Mesenchymal stem cell (in vitro differentiated cells and primary cell): Measurements from ENCODE around the gene RCAN3.

ENCODE experiments used
- DNase-seq: peaks from one replicate; pipeline ENCODE4 v3.0.0-alpha.2; 2013
- H2AFZ ChIP-seq: one replicate; pipeline ENCODE4 v1.6.1; 2013; ENCODE audit warnings: low read depth, mild to moderate bottlenecking, control low read depth, inconsistent platforms, low read length, moderate library complexity
- H2AK5ac ChIP-seq: 2 replicates; pipeline ENCODE4 v1.6.1; 2013; ENCODE audit warnings: low read length, moderate library complexity, mild to moderate bottlenecking, inconsistent platforms; ENCODE audit not compliant: severe bottlenecking
- H2BK120ac ChIP-seq: one replicate; pipeline ENCODE4 v1.6.1; 2013; ENCODE audit warnings: low read depth, mild to moderate bottlenecking, inconsistent platforms, low read length, moderate library complexity
- H2BK12ac ChIP-seq, 2 experiments: one replicate each; pipeline ENCODE4 v1.6.1; 2013; ENCODE audit warnings: inconsistent platforms in 2 of 2, low read length in 2 of 2, mild to moderate bottlenecking in 2 of 2, moderate library complexity in 2 of 2, control low read depth in 1 of 2
- H2BK15ac ChIP-seq: one replicate; pipeline ENCODE4 v1.6.1; 2013; ENCODE audit warnings: mild to moderate bottlenecking, low read depth, inconsistent platforms; ENCODE audit not compliant: poor library complexity, severe bottlenecking
- H2BK5ac ChIP-seq: 2 replicates; pipeline ENCODE4 v1.6.1; 2013; ENCODE audit warnings: low read depth, mild to moderate bottlenecking, low read length, control low read depth, inconsistent platforms; ENCODE audit not compliant: poor library complexity, severe bottlenecking
- H3K14ac ChIP-seq, 2 experiments: one replicate each; pipeline ENCODE4 v1.6.1; 2013; ENCODE audit warnings: inconsistent platforms in 2 of 2, low read length in 2 of 2, control low read depth in 1 of 2, mild to moderate bottlenecking in 1 of 2, moderate library complexity in 1 of 2
- H3K18ac ChIP-seq, 2 experiments: one replicate each; pipeline ENCODE4 v1.6.1; 2013; ENCODE audit warnings: inconsistent platforms in 2 of 2, low read length in 2 of 2, control low read depth in 1 of 2, low read depth in 1 of 2, mild to moderate bottlenecking in 1 of 2
- H3K23ac ChIP-seq, 2 experiments: one replicate each; pipeline ENCODE4 v1.6.1; 2013; ENCODE audit warnings: inconsistent platforms in 2 of 2, low read length in 2 of 2, mild to moderate bottlenecking in 2 of 2, moderate library complexity in 2 of 2, control low read depth in 1 of 2
- H3K27ac ChIP-seq: 2 replicates; pipeline ENCODE4 v1.5.1; 2013; ENCODE audit warnings: mild to moderate bottlenecking, moderate library complexity, low read length, control low read depth, inconsistent platforms; ENCODE audit not compliant: poor library complexity, severe bottlenecking
- H3K27me3 ChIP-seq, 2 experiments: 2 replicates each; pipeline versions ENCODE4 v1.6.1 to v1.7.0; 2013; ENCODE audit warnings: low read length in 2 of 2, mild to moderate bottlenecking in 2 of 2, moderate library complexity in 2 of 2, control low read depth in 1 of 2, inconsistent platforms in 1 of 2; ENCODE audit not compliant: control insufficient read depth in 1 of 2, insufficient read depth in 1 of 2
- H3K36me3 ChIP-seq, 2 experiments: 2 replicates each; pipeline versions ENCODE4 v1.6.1 to v1.7.0; 2013; ENCODE audit warnings: low read length in 2 of 2, control low read depth in 1 of 2, inconsistent platforms in 1 of 2, low read depth in 1 of 2, mild to moderate bottlenecking in 1 of 2; ENCODE audit not compliant: insufficient read depth in 2 of 2, control insufficient read depth in 1 of 2
- H3K4ac ChIP-seq, 2 experiments: one replicate each; pipeline ENCODE4 v1.6.1; 2013; ENCODE audit warnings: inconsistent platforms in 2 of 2, low read length in 2 of 2, mild to moderate bottlenecking in 2 of 2, moderate library complexity in 2 of 2, control low read depth in 1 of 2, low read depth in 1 of 2
- H3K4me1 ChIP-seq: 2 replicates; pipeline ENCODE4 v1.6.1; 2013; ENCODE audit warnings: low read depth, low read length, control low read depth; ENCODE audit not compliant: control insufficient read depth, insufficient read depth
- H3K4me2 ChIP-seq: 2 replicates; pipeline ENCODE4 v1.6.1; 2013; ENCODE audit warnings: low read length, mild to moderate bottlenecking, inconsistent platforms; ENCODE audit not compliant: poor library complexity, severe bottlenecking
- H3K4me3 ChIP-seq, 2 experiments: 2 replicates each; pipeline versions ENCODE4 v1.5.1 to v1.7.0; 2013; ENCODE audit warnings: low read length in 2 of 2, mild to moderate bottlenecking in 2 of 2, control low read depth in 1 of 2, low read depth in 1 of 2; ENCODE audit not compliant: insufficient read depth in 1 of 2
- H3K79me1 ChIP-seq: replicated peaks from 2 replicates; pipeline ENCODE4 v1.6.1; 2013; ENCODE audit warnings: mild to moderate bottlenecking, control low read depth, low read length, inconsistent platforms; ENCODE audit not compliant: poor library complexity, severe bottlenecking
- H3K9ac ChIP-seq: 2 replicates; pipeline ENCODE4 v1.7.0; 2013; ENCODE audit warnings: mild to moderate bottlenecking, low read length, moderate library complexity
- H3K9me3 ChIP-seq: 2 replicates; pipeline ENCODE4 v1.7.0; 2013; ENCODE audit warnings: mild to moderate bottlenecking, low read length; ENCODE audit not compliant: control insufficient read depth
- H4K8ac ChIP-seq: one replicate; pipeline ENCODE4 v1.6.1; 2013; ENCODE audit warnings: inconsistent platforms, mild to moderate bottlenecking, low read length, moderate library complexity
- H4K91ac ChIP-seq: one replicate; pipeline ENCODE4 v1.6.1; 2013; ENCODE audit warnings: mild to moderate bottlenecking, low read length, inconsistent platforms
- WGBS: methylation state at CpG from one replicate; pipeline ENCODE4 v1.1.7; 2013; ENCODE audit warnings: mixed read lengths; 5-methylcytosine and 5-hydroxymethylcytosine counted together

The RCAN3 gene

GRCh38 chr1:24586119-24586518 is 83.5 kb downstream of the RCAN3 start:
- no peak overlapping the region for H4K91ac ChIP-seq
- no peak overlapping the region for H3K23ac ChIP-seq
- no peak overlapping the region for H3K4me2 ChIP-seq
- no peak overlapping the region for H3K4me3 ChIP-seq
- H3K4me1 ChIP-seq: no peaks in the 10 kb centered on the region
- no peaks in the 10 kb centered on the region for H3K79me1 ChIP-seq
- H3K27me3 ChIP-seq: peaks cover 30 to 61% of the 10 kb centered on the region in 2 experiments
- H3K4ac ChIP-seq: no peak overlapping the region
- no peak overlapping the region for H2AK5ac ChIP-seq
- no peak overlapping the region for H3K9ac ChIP-seq
- H3K27ac ChIP-seq: no peak overlapping the region
- H3K9me3 ChIP-seq: no peaks in the 10 kb centered on the region
- DNase-seq: no peak
- no peak overlapping the region for H2BK12ac ChIP-seq
- no peak overlapping the region for H2BK15ac ChIP-seq
- H2BK120ac ChIP-seq: no peak overlapping the region
- H2AFZ ChIP-seq: no peak overlapping the region
- H3K14ac ChIP-seq: no peak overlapping the region
- no peaks in the 10 kb centered on the region for H3K36me3 ChIP-seq
- no peak overlapping the region for H4K8ac ChIP-seq
- WGBS: 94% methylated on average over 10 of the region's 10 CpGs
- H3K18ac ChIP-seq: no peak overlapping the region
- H2BK5ac ChIP-seq: no peak overlapping the region

GRCh38 chr1:24586970-24587820 is 84.6 kb downstream of the RCAN3 start:
- Histone ChIP-seq H2BK5ac (no peak overlapping the region), H3K9ac (no peak overlapping the region), H2BK120ac (no peak overlapping the region), H2AK5ac (no peak overlapping the region), H3K4me1 (no peaks in the 10 kb centered on the region), H4K8ac (no peak overlapping the region), H2BK12ac (no peak overlapping the region), H3K27ac (no peak overlapping the region), H3K4ac (no peak overlapping the region), H3K4me2 (no peak overlapping the region), H3K4me3 (no peak overlapping the region), H4K91ac (no peak overlapping the region), H3K14ac (no peak overlapping the region), H3K79me1 (no peaks in the 10 kb centered on the region), H2AFZ (no peak overlapping the region), H3K9me3 (no peaks in the 10 kb centered on the region), H3K23ac (no peak overlapping the region), H3K27me3 (peaks cover 33 to 72% of the 10 kb centered on the region in 2 experiments), H3K36me3 (no peaks in the 10 kb centered on the region), H2BK15ac (no peak overlapping the region), H3K18ac (no peak overlapping the region)
- DNase-seq: peak; percentile 66
- WGBS: 24% methylated on average over 6 of the region's 9 CpGs

GRCh38 chr1:24588573-24588972 is 85.9 kb downstream of the RCAN3 start:
- Histone ChIP-seq H2BK5ac (no peak overlapping the region), H2BK12ac (no peak overlapping the region), H3K9ac (no peak overlapping the region), H3K14ac (no peak overlapping the region), H3K36me3 (no peaks in the 10 kb centered on the region), H2BK15ac (no peak overlapping the region), H3K27ac (no peak overlapping the region), H3K4me2 (no peak overlapping the region), H2AFZ (no peak overlapping the region), H3K9me3 (no peaks in the 10 kb centered on the region), H3K4ac (no peak overlapping the region), H3K4me1 (no peaks in the 10 kb centered on the region), H4K91ac (no peak overlapping the region), H3K79me1 (no peaks in the 10 kb centered on the region), H3K27me3 (peaks cover 33 to 67% of the 10 kb centered on the region in 2 experiments), H2BK120ac (no peak overlapping the region), H3K18ac (no peak overlapping the region), H2AK5ac (no peak overlapping the region), H4K8ac (no peak overlapping the region), H3K4me3 (no peak overlapping the region), H3K23ac (no peak overlapping the region)
- no peak for DNase-seq
- WGBS: 76% methylated on average over 2 of the region's 5 CpGs

GRCh38 chr1:24589200-24589599 is 86.6 kb downstream of the RCAN3 start:
- Histone ChIP-seq H2AK5ac (no peak overlapping the region), H3K79me1 (no peaks in the 10 kb centered on the region), H3K9me3 (no peaks in the 10 kb centered on the region), H3K4me2 (no peak overlapping the region), H4K91ac (no peak overlapping the region), H3K27me3 (peaks cover 28 to 61% of the 10 kb centered on the region in 2 experiments), H2BK5ac (no peak overlapping the region), H3K27ac (no peak overlapping the region), H3K23ac (no peak overlapping the region), H2BK120ac (no peak overlapping the region), H2BK12ac (no peak overlapping the region), H3K18ac (no peak overlapping the region), H3K4me3 (no peak overlapping the region), H2BK15ac (no peak overlapping the region), H3K4me1 (no peaks in the 10 kb centered on the region), H3K9ac (no peak overlapping the region), H2AFZ (no peak overlapping the region), H4K8ac (no peak overlapping the region), H3K36me3 (no peaks in the 10 kb centered on the region), H3K14ac (no peak overlapping the region), H3K4ac (no peak overlapping the region)
- 69% methylated on average over 3 of the region's 3 CpGs for WGBS
- no peak for DNase-seq
